ENCODE results near the gene CEP120.

GRCh38 chr5:123360910-123361309 is 62.3 kb downstream of the CEP120 start:
- TF ChIP-seq, protein P1, sequence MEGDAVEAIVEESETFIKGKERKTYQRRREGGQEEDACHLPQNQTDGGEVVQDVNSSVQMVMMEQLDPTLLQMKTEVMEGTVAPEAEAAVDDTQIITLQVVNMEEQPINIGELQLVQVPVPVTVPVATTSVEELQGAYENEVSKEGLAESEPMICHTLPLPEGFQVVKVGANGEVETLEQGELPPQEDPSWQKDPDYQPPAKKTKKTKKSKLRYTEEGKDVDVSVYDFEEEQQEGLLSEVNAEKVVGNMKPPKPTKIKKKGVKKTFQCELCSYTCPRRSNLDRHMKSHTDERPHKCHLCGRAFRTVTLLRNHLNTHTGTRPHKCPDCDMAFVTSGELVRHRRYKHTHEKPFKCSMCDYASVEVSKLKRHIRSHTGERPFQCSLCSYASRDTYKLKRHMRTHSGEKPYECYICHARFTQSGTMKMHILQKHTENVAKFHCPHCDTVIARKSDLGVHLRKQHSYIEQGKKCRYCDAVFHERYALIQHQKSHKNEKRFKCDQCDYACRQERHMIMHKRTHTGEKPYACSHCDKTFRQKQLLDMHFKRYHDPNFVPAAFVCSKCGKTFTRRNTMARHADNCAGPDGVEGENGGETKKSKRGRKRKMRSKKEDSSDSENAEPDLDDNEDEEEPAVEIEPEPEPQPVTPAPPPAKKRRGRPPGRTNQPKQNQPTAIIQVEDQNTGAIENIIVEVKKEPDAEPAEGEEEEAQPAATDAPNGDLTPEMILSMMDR (conservative IDR thresholded peaks at IDR 0.05; ENCODE audit: low read depth, low read length), result no peak
- TF ChIP-seq POLR2A (IDR thresholded peaks at IDR 0.05; ENCODE audit: low read depth, low read length) (no peak), CEBPB (IDR thresholded peaks at IDR 0.05; ENCODE audit: low read depth, low read length) (no peak), RAD21 (IDR thresholded peaks at IDR 0.05; ENCODE audit: low read length) (no peak)

Data from IMR-90 (cell line).